ENCODE results near the gene CSRP1.
A peak's percentile ranks its signal among the peaks of the same experiment; 100 is the strongest.

GRCh38 chr1:201447903-201448871, 58.7 kb downstream of the CSRP1 start:
- TF ChIP-seq CTCF (IDR thresholded peaks at IDR 0.05) = peak; percentile 65 to 89 (median 76)
- no peak for TF ChIP-seq POLR2A (IDR thresholded peaks at IDR 0.05)

All from right lobe of liver (tissue), 4 donors.